H1 (cell line): Measurements from ENCODE around the gene TBK1.

Experiments used
- POLR2A ChIP-seq, 2 experiments: IDR thresholded peaks; 1 replicate in 1 of 2; 2 replicates in 1 of 2; pipeline ENCODE4 v1.6.1; 2011; ENCODE audit warnings: low read depth in 2 of 2, low read length in 2 of 2, mild to moderate bottlenecking in 2 of 2; ENCODE audit errors: control extremely low read depth in 1 of 2
- POLR2AphosphoS5 ChIP-seq: IDR thresholded peaks from 2 replicates; pipeline ENCODE4 v1.6.1; 2011; ENCODE audit warnings: low read depth, low read length
- SRF ChIP-seq: IDR thresholded peaks from 2 replicates; pipeline ENCODE4 v1.6.1; 2011; ENCODE audit warnings: mild to moderate bottlenecking, low read depth, low read length, moderate library complexity
- TBP ChIP-seq: IDR thresholded peaks from 2 replicates; pipeline ENCODE4 v1.6.1; 2011; ENCODE audit warnings: low read depth, low read length, improper control_type of control experiment
- ZNF274 ChIP-seq: IDR thresholded peaks from 2 replicates; pipeline ENCODE4 v1.7.0; 2012; ENCODE audit warnings: low read length, borderline replicate concordance; ENCODE audit errors: extremely low read depth
- TF ChIP-seq, protein P1 (sequence below), 3 experiments: IDR thresholded peaks; 1 replicate in 2 of 3; 2 replicates in 1 of 3; pipeline versions ENCODE4 v1.5.1 to v1.6.1; 2011; ENCODE audit warnings: low read length in 3 of 3, mild to moderate bottlenecking in 3 of 3, inconsistent platforms in 2 of 3, low read depth in 1 of 3, moderate library complexity in 1 of 3; ENCODE audit not compliant: insufficient read depth in 1 of 3; ENCODE audit errors: control extremely low read depth in 1 of 3
- TF ChIP-seq, protein P2 (sequence below): IDR thresholded peaks from 2 replicates; pipeline ENCODE4 v1.6.1; 2011; ENCODE audit warnings: low read length, improper control_type of control experiment
- TF ChIP-seq, protein P3 (sequence below): IDR thresholded peaks from 2 replicates; pipeline ENCODE4 v1.6.1; 2012; ENCODE audit warnings: inconsistent platforms

GRCh38 chr12:64457466-64457865 is 5.5 kb downstream of the TBK1 start:
- TF ChIP-seq SRF (no peak), POLR2AphosphoS5 (no peak), POLR2A (IDR thresholded peaks at IDR 0.05; ENCODE audit: control extremely low read depth in 1 of 2, low read depth in 2 of 2, low read length in 2 of 2) (no peak), TBP (no peak), ZNF274 (no peak)
- TF ChIP-seq, protein P1, sequence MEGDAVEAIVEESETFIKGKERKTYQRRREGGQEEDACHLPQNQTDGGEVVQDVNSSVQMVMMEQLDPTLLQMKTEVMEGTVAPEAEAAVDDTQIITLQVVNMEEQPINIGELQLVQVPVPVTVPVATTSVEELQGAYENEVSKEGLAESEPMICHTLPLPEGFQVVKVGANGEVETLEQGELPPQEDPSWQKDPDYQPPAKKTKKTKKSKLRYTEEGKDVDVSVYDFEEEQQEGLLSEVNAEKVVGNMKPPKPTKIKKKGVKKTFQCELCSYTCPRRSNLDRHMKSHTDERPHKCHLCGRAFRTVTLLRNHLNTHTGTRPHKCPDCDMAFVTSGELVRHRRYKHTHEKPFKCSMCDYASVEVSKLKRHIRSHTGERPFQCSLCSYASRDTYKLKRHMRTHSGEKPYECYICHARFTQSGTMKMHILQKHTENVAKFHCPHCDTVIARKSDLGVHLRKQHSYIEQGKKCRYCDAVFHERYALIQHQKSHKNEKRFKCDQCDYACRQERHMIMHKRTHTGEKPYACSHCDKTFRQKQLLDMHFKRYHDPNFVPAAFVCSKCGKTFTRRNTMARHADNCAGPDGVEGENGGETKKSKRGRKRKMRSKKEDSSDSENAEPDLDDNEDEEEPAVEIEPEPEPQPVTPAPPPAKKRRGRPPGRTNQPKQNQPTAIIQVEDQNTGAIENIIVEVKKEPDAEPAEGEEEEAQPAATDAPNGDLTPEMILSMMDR (IDR thresholded peaks at IDR 0.05; ENCODE audit: control extremely low read depth in 1 of 3, insufficient read depth in 1 of 3, low read depth in 1 of 3, low read length in 3 of 3) = no peak
- TF ChIP-seq, protein P2, sequence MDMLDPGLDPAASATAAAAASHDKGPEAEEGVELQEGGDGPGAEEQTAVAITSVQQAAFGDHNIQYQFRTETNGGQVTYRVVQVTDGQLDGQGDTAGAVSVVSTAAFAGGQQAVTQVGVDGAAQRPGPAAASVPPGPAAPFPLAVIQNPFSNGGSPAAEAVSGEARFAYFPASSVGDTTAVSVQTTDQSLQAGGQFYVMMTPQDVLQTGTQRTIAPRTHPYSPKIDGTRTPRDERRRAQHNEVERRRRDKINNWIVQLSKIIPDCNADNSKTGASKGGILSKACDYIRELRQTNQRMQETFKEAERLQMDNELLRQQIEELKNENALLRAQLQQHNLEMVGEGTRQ = no peak
- TF ChIP-seq, protein P3, sequence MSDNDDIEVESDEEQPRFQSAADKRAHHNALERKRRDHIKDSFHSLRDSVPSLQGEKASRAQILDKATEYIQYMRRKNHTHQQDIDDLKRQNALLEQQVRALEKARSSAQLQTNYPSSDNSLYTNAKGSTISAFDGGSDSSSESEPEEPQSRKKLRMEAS = no peak
